SKM-1 (cell line): ENCODE results near the gene HAND2.
A peak's percentile ranks its signal among the peaks of the same experiment; 100 is the strongest.

Experiments
- DNase-seq: peaks from one replicate; lab custom pipeline; 2025; ENCODE audit not compliant: unreplicated experiment; lab: John Stamatoyannopoulos, UW

Gene HAND2

GRCh38 chr4:173529477-173530325 lies at the start of gene HAND2:
HAND2 (minus strand) TSS chr4:173530229; CDS start chr4:173529289, 940 bp downstream.
- no peak for DNase-seq

- DNase-seq, result no peak
Observed at GRCh38 chr4:173578956-173579355, 48.9 kb upstream of the HAND2 start.

- DNase-seq, result no peak
Observed at GRCh38 chr4:173577963-173578362, 47.9 kb upstream of the HAND2 start.

GRCh38 chr4:173575482-173576152 lies 45.6 kb upstream of the HAND2 start:
- no peak for DNase-seq

GRCh38 chr4:173573725-173574124 lies 43.7 kb upstream of the HAND2 start:
- DNase-seq, result no peak

- DNase-seq, result no peak
Observed at GRCh38 chr4:173573286-173573685, 43.3 kb upstream of the HAND2 start.

- no peak for DNase-seq
Observed at GRCh38 chr4:173572493-173573129, 42.6 kb upstream of the HAND2 start.

GRCh38 chr4:173571620-173572019 lies 41.6 kb upstream of the HAND2 start:
- no peak for DNase-seq

- no peak for DNase-seq
Observed at GRCh38 chr4:173565281-173565680, 35.3 kb upstream of the HAND2 start.

GRCh38 chr4:173564461-173564860 lies 34.4 kb upstream of the HAND2 start:
- no peak for DNase-seq

GRCh38 chr4:173560896-173561295 lies 30.9 kb upstream of the HAND2 start:
- DNase-seq, result no peak

- DNase-seq, result no peak
Observed at GRCh38 chr4:173556398-173557131, 26.5 kb upstream of the HAND2 start.

- peak; percentile 14 for DNase-seq
Observed at GRCh38 chr4:173547889-173548288, 17.9 kb upstream of the HAND2 start.

GRCh38 chr4:173546776-173547175 lies 16.7 kb upstream of the HAND2 start:
- DNase-seq, result no peak

- DNase-seq, result no peak
Observed at GRCh38 chr4:173545440-173545839, 15.4 kb upstream of the HAND2 start.

- no peak for DNase-seq
Observed at GRCh38 chr4:173543266-173543665, 13.2 kb upstream of the HAND2 start.

GRCh38 chr4:173539986-173540385 lies 10.0 kb upstream of the HAND2 start:
- DNase-seq, result no peak

- DNase-seq, result no peak
Observed at GRCh38 chr4:173538909-173539445, 8.9 kb upstream of the HAND2 start.

- peak; percentile 64 for DNase-seq
Observed at GRCh38 chr4:173538148-173538908, 8.3 kb upstream of the HAND2 start.

GRCh38 chr4:173537613-173538147 lies 7.7 kb upstream of the HAND2 start:
- no peak for DNase-seq
